ENCODE measurements around the gene ZNF333.

DNA sequence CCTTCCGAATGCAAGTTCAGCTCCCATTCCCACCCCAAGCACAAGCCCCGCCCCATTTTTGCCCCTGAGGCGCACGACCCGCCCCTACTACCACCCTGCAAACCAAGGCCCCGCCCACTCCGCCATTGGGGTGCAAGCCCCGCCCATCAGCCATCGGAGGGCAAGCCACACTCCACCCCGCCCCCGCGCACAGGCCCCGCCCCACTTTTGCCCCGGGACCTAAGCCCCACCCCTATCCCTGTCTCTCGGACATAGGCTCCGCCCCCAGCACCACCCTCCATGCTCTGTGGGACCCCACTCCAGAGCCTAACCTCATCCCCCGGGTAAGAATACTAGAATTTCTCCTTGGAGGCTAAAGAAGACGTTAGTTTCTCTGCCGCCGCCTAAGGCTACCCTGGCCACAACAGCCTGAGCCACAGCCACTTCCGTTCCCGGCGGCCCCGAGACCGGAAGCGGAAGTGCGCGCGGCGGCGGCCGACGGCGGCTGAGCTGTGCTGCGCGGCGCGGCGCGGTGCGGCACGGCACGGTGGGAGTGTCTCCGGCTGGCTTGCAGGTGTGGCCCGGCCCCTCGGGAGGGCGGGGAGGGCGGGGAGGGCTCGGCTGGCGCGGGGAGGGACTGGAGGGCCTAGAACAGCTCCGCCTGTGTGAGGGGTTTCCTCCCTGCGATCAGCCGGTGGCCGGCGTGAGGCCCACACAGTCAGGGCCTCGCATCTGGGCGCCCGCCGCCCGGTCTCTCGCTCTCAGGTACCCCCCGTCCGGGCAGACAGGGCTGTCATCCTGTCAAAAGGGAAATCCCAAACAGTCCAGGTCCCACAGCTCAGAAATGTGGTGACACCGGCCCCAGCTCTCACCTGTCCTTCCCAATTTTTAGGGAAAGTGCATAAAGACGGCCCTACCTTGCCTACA is at the start of gene ZNF333:
- TF ChIP-seq, protein P1, sequence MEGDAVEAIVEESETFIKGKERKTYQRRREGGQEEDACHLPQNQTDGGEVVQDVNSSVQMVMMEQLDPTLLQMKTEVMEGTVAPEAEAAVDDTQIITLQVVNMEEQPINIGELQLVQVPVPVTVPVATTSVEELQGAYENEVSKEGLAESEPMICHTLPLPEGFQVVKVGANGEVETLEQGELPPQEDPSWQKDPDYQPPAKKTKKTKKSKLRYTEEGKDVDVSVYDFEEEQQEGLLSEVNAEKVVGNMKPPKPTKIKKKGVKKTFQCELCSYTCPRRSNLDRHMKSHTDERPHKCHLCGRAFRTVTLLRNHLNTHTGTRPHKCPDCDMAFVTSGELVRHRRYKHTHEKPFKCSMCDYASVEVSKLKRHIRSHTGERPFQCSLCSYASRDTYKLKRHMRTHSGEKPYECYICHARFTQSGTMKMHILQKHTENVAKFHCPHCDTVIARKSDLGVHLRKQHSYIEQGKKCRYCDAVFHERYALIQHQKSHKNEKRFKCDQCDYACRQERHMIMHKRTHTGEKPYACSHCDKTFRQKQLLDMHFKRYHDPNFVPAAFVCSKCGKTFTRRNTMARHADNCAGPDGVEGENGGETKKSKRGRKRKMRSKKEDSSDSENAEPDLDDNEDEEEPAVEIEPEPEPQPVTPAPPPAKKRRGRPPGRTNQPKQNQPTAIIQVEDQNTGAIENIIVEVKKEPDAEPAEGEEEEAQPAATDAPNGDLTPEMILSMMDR (conservative IDR thresholded peaks at IDR 0.05; ENCODE audit: low read depth, low read length), result no peak
- TF ChIP-seq POLR2A (IDR thresholded peaks at IDR 0.05; ENCODE audit: low read depth, low read length) (peak; percentile 84), MAFK (IDR thresholded peaks at IDR 0.05; ENCODE audit: low read depth, low read length) (no peak), RAD21 (IDR thresholded peaks at IDR 0.05; ENCODE audit: low read length) (no peak), FOS (IDR thresholded peaks at IDR 0.05; ENCODE audit: low read depth, low read length) (no peak), CHD1 (IDR thresholded peaks at IDR 0.05; ENCODE audit: low read depth, low read length) (no peak), CEBPB (IDR thresholded peaks at IDR 0.05; ENCODE audit: low read depth, low read length) (no peak), SMC3 (IDR thresholded peaks at IDR 0.05; ENCODE audit: low read depth, low read length) (no peak), NFE2L2 (IDR thresholded peaks at IDR 0.05; ENCODE audit: low read depth, low read length) (no peak)
- TF ChIP-seq, protein P2, sequence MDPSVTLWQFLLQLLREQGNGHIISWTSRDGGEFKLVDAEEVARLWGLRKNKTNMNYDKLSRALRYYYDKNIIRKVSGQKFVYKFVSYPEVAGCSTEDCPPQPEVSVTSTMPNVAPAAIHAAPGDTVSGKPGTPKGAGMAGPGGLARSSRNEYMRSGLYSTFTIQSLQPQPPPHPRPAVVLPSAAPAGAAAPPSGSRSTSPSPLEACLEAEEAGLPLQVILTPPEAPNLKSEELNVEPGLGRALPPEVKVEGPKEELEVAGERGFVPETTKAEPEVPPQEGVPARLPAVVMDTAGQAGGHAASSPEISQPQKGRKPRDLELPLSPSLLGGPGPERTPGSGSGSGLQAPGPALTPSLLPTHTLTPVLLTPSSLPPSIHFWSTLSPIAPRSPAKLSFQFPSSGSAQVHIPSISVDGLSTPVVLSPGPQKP (IDR thresholded peaks at IDR 0.05; ENCODE audit: borderline replicate concordance, low read depth, low read length), result peak; percentile 57; the same call in 1 of the 2 replicates

Data from IMR-90 (cell line).